SKM-1 treated with dmso at 0.1 percent for 144 hours (cell line): ENCODE results near the gene LAMTOR3.

Experiments
- DNase-seq: peaks from one replicate; lab custom pipeline; 2025; ENCODE audit not compliant: unreplicated experiment; lab: John Stamatoyannopoulos, UW

Gene LAMTOR3

GRCh38 chr4:99863804-99864203, 30.4 kb downstream of the LAMTOR3 start:
- DNase-seq: no peak

- peak; percentile 65 for DNase-seq
These were observed 32.9 kb downstream of the LAMTOR3 start for GRCh38 chr4:99861120-99861905.

DNA sequence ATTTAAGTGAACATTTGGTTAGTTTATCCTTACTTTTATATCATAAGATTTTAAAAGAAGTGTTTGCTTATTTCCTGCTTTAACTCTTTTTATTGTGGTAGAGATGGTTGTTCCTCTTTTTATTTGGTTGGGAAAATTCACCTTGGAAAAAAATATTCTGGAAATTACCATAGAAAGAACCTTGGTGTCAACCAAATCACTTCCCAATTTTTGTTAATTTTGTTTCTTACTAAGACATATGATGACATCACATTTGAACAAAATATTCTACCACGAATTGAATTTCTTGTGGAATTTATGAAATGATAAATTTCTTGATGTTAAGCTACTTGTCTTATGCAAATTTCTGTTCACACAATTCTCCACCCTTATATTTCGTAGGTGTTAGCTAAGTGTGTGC, 33.7 kb downstream of the LAMTOR3 start:
- no peak for DNase-seq

DNA sequence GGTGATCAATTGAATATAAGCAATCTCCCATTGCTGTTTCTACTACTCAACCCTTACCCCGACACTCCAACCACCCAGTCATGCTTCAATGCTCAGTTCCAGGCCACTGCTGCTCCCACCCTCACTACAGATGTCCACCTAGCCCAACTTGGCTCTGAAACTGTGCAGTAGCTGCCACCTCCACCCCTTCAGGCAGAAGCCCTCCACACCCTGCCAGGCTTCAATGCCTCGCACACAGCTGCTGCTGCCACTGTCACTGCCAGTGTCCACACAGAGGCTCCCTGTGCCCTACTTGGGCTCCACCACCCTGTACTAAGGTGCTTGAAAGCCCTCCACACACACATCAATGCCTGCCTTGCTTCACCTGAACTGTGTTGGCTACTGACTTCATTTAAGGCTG, 34.6 kb downstream of the LAMTOR3 start:
- no peak for DNase-seq

DNA sequence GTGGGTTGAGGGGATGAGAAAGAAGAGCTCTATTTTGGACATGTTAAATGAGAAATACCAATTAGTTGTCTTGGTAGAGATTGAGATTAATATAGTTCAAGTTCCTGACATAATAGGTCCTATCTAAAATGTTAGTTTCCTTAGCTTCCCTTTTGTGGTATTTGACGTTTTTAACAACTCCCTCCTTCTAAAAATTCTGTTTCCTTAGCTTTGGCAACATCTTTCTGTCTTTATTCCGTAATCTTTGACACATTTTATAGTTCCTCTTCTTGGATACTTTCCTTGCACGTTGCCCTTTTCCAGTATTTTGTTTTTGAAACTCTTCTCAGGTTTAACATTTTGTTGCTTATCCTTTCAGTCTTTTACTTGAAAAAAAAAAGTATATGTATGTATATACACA, 36.9 kb downstream of the LAMTOR3 start:
- peak; percentile 94 for DNase-seq

DNA sequence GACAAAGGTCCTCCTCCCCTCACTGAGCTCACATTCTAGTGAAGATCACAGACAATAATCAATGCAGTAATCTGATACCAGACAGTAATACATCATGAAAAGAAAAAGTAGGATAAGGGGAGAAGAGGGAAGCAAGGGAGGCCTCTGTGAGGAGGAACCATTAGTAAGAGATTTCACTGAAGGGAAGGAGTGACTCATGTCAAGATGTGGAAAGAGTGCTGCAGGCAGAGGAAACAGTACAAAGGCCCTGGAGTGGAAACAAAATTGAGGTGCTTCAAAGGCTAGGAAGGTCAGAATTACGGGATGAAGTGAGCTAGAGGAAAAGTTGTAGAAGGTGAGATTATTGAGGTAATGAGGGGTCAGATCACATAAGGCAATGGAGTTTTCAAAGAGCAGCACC, 38.1 kb downstream of the LAMTOR3 start:
- DNase-seq: peak; percentile 95

DNA sequence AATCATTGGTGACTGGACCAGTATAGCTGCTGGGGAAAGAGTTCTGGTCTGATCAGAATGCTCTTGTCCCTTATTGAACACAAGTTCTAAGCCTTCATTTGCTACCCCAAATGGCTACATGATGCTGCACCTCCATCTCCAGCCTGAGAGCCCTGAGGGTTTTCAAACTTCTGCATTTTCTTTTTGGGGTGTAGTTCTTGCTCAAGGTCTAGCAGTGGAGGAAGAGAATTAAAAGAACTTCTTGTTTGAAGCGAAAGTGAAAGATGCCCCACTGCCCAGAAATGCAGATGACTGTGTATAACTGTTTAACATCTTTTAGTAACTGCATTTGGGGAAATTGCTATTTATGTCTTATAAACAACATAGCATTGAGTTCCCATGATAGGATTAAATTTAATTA, 38.5 kb downstream of the LAMTOR3 start:
- DNase-seq: peak; percentile 87

GRCh38 chr4:99853999-99854398, 40.2 kb downstream of the LAMTOR3 start:
- no peak for DNase-seq

GRCh38 chr4:99853190-99853589, 41.0 kb downstream of the LAMTOR3 start:
- DNase-seq: no peak

- no peak for DNase-seq
These were observed 42.0 kb downstream of the LAMTOR3 start for GRCh38 chr4:99852199-99852749.

DNA sequence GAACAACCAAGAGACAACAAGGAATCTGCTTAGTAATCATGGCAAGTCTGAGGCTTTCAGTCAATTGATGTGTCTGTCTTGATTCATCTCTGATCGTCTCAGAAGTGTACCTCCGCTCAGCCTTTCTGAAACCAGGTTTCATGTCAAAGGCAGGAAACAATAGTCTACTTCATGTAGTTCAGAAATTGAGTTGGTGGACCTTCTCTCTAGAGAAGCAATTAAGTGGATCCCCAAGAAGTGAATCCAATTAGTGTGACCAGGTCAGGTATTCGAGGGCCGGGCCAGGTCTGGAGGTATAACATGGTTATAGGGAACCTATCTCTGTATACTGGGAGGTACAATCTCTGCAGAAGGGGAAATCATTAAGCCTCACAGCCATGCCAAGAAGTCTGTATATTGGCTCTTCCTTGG, 45.6 kb downstream of the LAMTOR3 start:
- no peak for DNase-seq

DNA sequence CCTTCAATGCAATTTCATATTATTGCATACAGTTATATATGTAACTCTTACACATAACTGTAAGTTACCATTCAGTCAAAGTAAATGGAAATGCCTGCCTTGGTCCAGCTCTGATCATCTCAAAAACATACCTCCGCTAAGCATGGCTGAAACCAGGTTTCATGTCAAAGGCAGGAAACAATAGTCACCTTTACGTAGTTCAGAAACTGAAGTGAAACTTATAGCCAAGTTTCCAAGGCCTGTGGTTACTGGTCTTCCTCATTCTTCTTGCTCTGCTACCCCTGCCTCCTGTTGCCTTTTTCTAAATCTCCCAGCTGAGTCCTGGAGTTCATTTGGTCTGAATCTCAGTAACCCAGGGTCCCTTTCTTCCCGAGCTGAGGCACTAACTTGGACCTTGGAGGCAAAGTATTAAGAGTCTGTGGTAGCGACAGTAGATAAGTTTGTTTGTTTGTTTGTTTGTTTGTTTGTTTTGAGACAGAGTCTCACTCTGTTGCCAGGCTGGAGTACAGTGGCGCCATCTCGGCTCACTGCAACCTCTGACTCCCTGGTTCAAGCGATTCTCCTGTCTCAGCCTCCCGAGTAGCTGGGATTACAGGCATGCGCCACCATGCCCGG, 46.8 kb downstream of the LAMTOR3 start:
- peak; percentile 70 for DNase-seq

GRCh38 chr4:99846891-99847290, 47.3 kb downstream of the LAMTOR3 start:
- no peak for DNase-seq

GRCh38 chr4:99845708-99846469, 48.3 kb downstream of the LAMTOR3 start:
- no peak for DNase-seq

- DNase-seq: no peak
These were observed 49.0 kb downstream of the LAMTOR3 start for GRCh38 chr4:99845179-99845578.

GRCh38 chr4:99844048-99844447, 50.2 kb downstream of the LAMTOR3 start:
- DNase-seq: no peak

- DNase-seq: no peak
These were observed 50.8 kb downstream of the LAMTOR3 start for GRCh38 chr4:99843413-99843812.

- DNase-seq: no peak
These were observed 53.1 kb downstream of the LAMTOR3 start for GRCh38 chr4:99841129-99841528.

- no peak for DNase-seq
These were observed 55.3 kb downstream of the LAMTOR3 start for GRCh38 chr4:99838927-99839326.

GRCh38 chr4:99835942-99836341, 58.3 kb downstream of the LAMTOR3 start:
- no peak for DNase-seq

- no peak for DNase-seq
These were observed 59.7 kb downstream of the LAMTOR3 start for GRCh38 chr4:99834569-99834968.

DNA sequence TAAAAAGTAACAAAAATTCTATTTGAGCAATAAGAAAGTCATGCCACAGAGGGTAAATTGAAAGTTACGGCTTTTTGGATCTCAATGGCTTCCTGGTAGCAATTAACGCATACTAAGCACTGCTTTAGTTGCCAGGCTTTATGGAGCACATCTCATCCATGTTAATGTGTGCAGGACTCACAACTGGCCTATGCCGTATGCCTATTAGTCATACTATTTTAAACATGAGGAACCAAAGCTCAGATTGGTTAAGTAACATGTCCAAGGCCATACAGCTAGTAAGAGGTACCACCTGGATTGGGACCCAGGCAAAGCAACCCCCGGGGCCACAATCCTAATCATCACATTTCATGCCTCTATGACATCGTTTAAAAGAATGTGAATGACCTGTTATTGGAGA, 60.5 kb downstream of the LAMTOR3 start:
- DNase-seq: no peak
